Neuron (in vitro differentiated cells): ENCODE data around the gene CAVIN4.

Experiments
- H2AFZ ChIP-seq: one replicate; pipeline ENCODE4 v1.6.1; 2013; ENCODE audit warnings: low read depth, mild to moderate bottlenecking, inconsistent platforms, low read length, moderate library complexity
- H3K27me3 ChIP-seq: one replicate; pipeline ENCODE4 v1.6.1; 2013; ENCODE audit warnings: low read length; ENCODE audit not compliant: insufficient read depth
- H3K36me3 ChIP-seq: one replicate; pipeline ENCODE4 v1.6.1; 2013; ENCODE audit warnings: low read length; ENCODE audit not compliant: insufficient read depth
- H3K4me1 ChIP-seq: one replicate; pipeline ENCODE4 v1.6.1; 2013; ENCODE audit warnings: low read length; ENCODE audit not compliant: insufficient read depth
- H3K4me3 ChIP-seq: 2 replicates; pipeline ENCODE4 v1.5.1; 2013; ENCODE audit warnings: mild to moderate bottlenecking, low read length, moderate library complexity
- H3K9me3 ChIP-seq: one replicate; pipeline ENCODE4 v1.6.1; 2013; ENCODE audit warnings: low read length

Gene CAVIN4

GRCh38 chr9:100577776-100578448, at the start of gene CAVIN4:
Gene CAVIN4, plus strand, starts transcription at chr9:100578079. Its CDS starts 65 bp downstream, at chr9:100578144.
- Histone ChIP-seq H2AFZ (no peak within 1 kb of the TSS), H3K4me3 (no peak within 1 kb of the TSS), H3K9me3 (no peaks in the 10 kb centered on the region), H3K4me1 (no peaks in the 10 kb centered on the region), H3K27me3 (no peaks in the 10 kb centered on the region), H3K36me3 (peaks cover 68% of the 10 kb centered on the region)

GRCh38 chr9:100534401-100534800, 43.5 kb upstream of the CAVIN4 start:
- Histone ChIP-seq H2AFZ (no peak overlapping the region), H3K36me3 (peaks cover 23% of the 10 kb centered on the region), H3K4me1 (no peaks in the 10 kb centered on the region), H3K27me3 (no peaks in the 10 kb centered on the region), H3K9me3 (peaks cover 4% of the 10 kb centered on the region), H3K4me3 (no peak overlapping the region)

- Histone ChIP-seq H3K4me3 (no peak overlapping the region), H3K36me3 (peaks cover 55% of the 10 kb centered on the region), H3K4me1 (no peaks in the 10 kb centered on the region), H2AFZ (no peak overlapping the region), H3K9me3 (peaks cover 23% of the 10 kb centered on the region), H3K27me3 (no peaks in the 10 kb centered on the region)
Observed at GRCh38 chr9:100540327-100540726, 37.6 kb upstream of the CAVIN4 start.

GRCh38 chr9:100549048-100549447, 28.8 kb upstream of the CAVIN4 start:
- Histone ChIP-seq H3K36me3 (peaks cover 80% of the 10 kb centered on the region), H3K27me3 (no peaks in the 10 kb centered on the region), H3K4me1 (no peaks in the 10 kb centered on the region)

GRCh38 chr9:100554935-100555401, 22.9 kb upstream of the CAVIN4 start:
- H3K9me3 ChIP-seq, result no peaks in the 10 kb centered on the region
- no peak overlapping the region for H2AFZ ChIP-seq
- H3K4me3 ChIP-seq, result no peak overlapping the region
- no peaks in the 10 kb centered on the region for H3K4me1 ChIP-seq
- peaks cover 71% of the 10 kb centered on the region for H3K36me3 ChIP-seq
- H3K27me3 ChIP-seq, result no peaks in the 10 kb centered on the region

More at GRCh38 chr9:100549048-100549447, 28.8 kb upstream of the CAVIN4 start:
- H3K4me3 ChIP-seq, result no peak overlapping the region
- H2AFZ ChIP-seq, result no peak overlapping the region
- peaks cover 14% of the 10 kb centered on the region for H3K9me3 ChIP-seq

GRCh38 chr9:100555471-100555870, 22.4 kb upstream of the CAVIN4 start:
- Histone ChIP-seq H3K36me3 (peaks cover 69% of the 10 kb centered on the region), H3K4me1 (no peaks in the 10 kb centered on the region), H3K4me3 (no peak overlapping the region), H3K27me3 (no peaks in the 10 kb centered on the region), H2AFZ (no peak overlapping the region), H3K9me3 (no peaks in the 10 kb centered on the region)

GRCh38 chr9:100557053-100557452, 20.8 kb upstream of the CAVIN4 start:
- Histone ChIP-seq H3K4me1 (no peaks in the 10 kb centered on the region), H3K27me3 (no peaks in the 10 kb centered on the region), H3K9me3 (no peaks in the 10 kb centered on the region), H3K4me3 (no peak overlapping the region), H2AFZ (no peak overlapping the region), H3K36me3 (peaks cover 69% of the 10 kb centered on the region)

GRCh38 chr9:100561256-100561655, 16.6 kb upstream of the CAVIN4 start:
- Histone ChIP-seq H3K4me3 (no peak overlapping the region), H3K36me3 (peaks cover 64% of the 10 kb centered on the region), H3K9me3 (peaks cover 2% of the 10 kb centered on the region), H3K27me3 (no peaks in the 10 kb centered on the region), H3K4me1 (no peaks in the 10 kb centered on the region), H2AFZ (no peak overlapping the region)

GRCh38 chr9:100567856-100568255, 10.0 kb upstream of the CAVIN4 start:
- Histone ChIP-seq H3K4me3 (no peak overlapping the region), H2AFZ (no peak overlapping the region), H3K9me3 (peaks cover 5% of the 10 kb centered on the region), H3K27me3 (no peaks in the 10 kb centered on the region), H3K36me3 (peaks cover 59% of the 10 kb centered on the region), H3K4me1 (no peaks in the 10 kb centered on the region)

- H3K9me3 ChIP-seq, result peaks cover 3% of the 10 kb centered on the region
- no peak overlapping the region for H3K4me3 ChIP-seq
- H3K36me3 ChIP-seq, result peaks cover 60% of the 10 kb centered on the region
- no peaks in the 10 kb centered on the region for H3K4me1 ChIP-seq
- H3K27me3 ChIP-seq, result no peaks in the 10 kb centered on the region
- no peak overlapping the region for H2AFZ ChIP-seq
Observed at GRCh38 chr9:100573655-100574260, 4.1 kb upstream of the CAVIN4 start.

- peaks cover 57% of the 10 kb centered on the region for H3K36me3 ChIP-seq
- no peaks in the 10 kb centered on the region for H3K27me3 ChIP-seq
- no peaks in the 10 kb centered on the region for H3K9me3 ChIP-seq
- H3K4me3 ChIP-seq, result no peak overlapping the region
- no peaks in the 10 kb centered on the region for H3K4me1 ChIP-seq
- no peak overlapping the region for H2AFZ ChIP-seq
Observed at GRCh38 chr9:100575006-100575405, 2.9 kb upstream of the CAVIN4 start.

GRCh38 chr9:100575765-100576386, 2.0 kb upstream of the CAVIN4 start:
- H3K36me3 ChIP-seq, result peaks cover 63% of the 10 kb centered on the region
- H3K4me3 ChIP-seq, result no peak overlapping the region
- no peak overlapping the region for H2AFZ ChIP-seq
- no peaks in the 10 kb centered on the region for H3K27me3 ChIP-seq
- no peaks in the 10 kb centered on the region for H3K9me3 ChIP-seq
- H3K4me1 ChIP-seq, result no peaks in the 10 kb centered on the region

GRCh38 chr9:100578610-100579009, 731 bp downstream of the CAVIN4 start:
- Histone ChIP-seq H2AFZ (no peak overlapping the region), H3K4me1 (no peaks in the 10 kb centered on the region), H3K27me3 (no peaks in the 10 kb centered on the region), H3K4me3 (no peak overlapping the region), H3K9me3 (no peaks in the 10 kb centered on the region), H3K36me3 (peaks cover 68% of the 10 kb centered on the region)
